SK-N-DZ (cell line): ENCODE data around the gene ELAC1. TPM values are rescaled to one million over a fixed set of nuclear protein-coding genes. Genes with fewer than 3 reads are reported as not detected.
A peak's percentile ranks its signal among the peaks of the same experiment; 100 is the strongest.
"Not testable (repeated sequence)": the region's sequence is repeated elsewhere in the genome, so short reads cannot be mapped to it uniquely, and the experiment has no call there.

Experiments used
- DNase-seq: peaks from one replicate; pipeline ENCODE4 v3.0.0-alpha.2; 2015; ENCODE audit warnings: low spot score
- polyA plus RNA-seq, 2 experiments: library from polyadenylated mRNA; depleted of rRNA; stranded (reverse); fragments of >200 nt; gene quantifications; 2 replicates each; pipeline ENCODE4 v1.2.3, GENCODE V29; 2014

ELAC1 gene
- polyA plus RNA-seq (2014; cell fraction: cytosol; rRNA removed): 4.2 and 5.9 TPM in 2 replicates
- 1.7 and 5.7 TPM in 2 replicates for polyA plus RNA-seq (2014; cell fraction: nucleus; rRNA removed)

GRCh38 chr18:50967714-50968661 lies at the start of gene ELAC1:
Gene ELAC1, plus strand, starts transcription at chr18:50968040. Its CDS starts 6,365 bp downstream, at chr18:50974405.
- DNase-seq: peak; percentile 81

- no peak for DNase-seq
Observed at GRCh38 chr18:50918153-50918552, 49.7 kb upstream of the ELAC1 start.

GRCh38 chr18:50924372-50924771 lies 43.5 kb upstream of the ELAC1 start:
- DNase-seq: no peak

- no peak for DNase-seq
Observed at GRCh38 chr18:50926521-50926920, 41.3 kb upstream of the ELAC1 start.

- DNase-seq: no peak
Observed at GRCh38 chr18:50928551-50928950, 39.3 kb upstream of the ELAC1 start.

- DNase-seq: no peak
Observed at GRCh38 chr18:50933684-50934083, 34.2 kb upstream of the ELAC1 start.

- DNase-seq: no peak
Observed at GRCh38 chr18:50934545-50935211, 33.2 kb upstream of the ELAC1 start.

- DNase-seq: no peak
Observed at GRCh38 chr18:50935493-50936191, 32.2 kb upstream of the ELAC1 start.

GRCh38 chr18:50937183-50937582 lies 30.7 kb upstream of the ELAC1 start:
- no peak for DNase-seq

- no peak for DNase-seq
Observed at GRCh38 chr18:50938912-50939311, 28.9 kb upstream of the ELAC1 start.

GRCh38 chr18:50944245-50944932 lies 23.5 kb upstream of the ELAC1 start:
- DNase-seq: no peak

- not testable (repeated sequence) for DNase-seq
Observed at GRCh38 chr18:50945918-50946317, 21.9 kb upstream of the ELAC1 start.

- DNase-seq: no peak
Observed at GRCh38 chr18:50947899-50948298, 19.9 kb upstream of the ELAC1 start.

- DNase-seq: no peak
Observed at GRCh38 chr18:50949185-50949584, 18.7 kb upstream of the ELAC1 start.

GRCh38 chr18:50950626-50951025 lies 17.2 kb upstream of the ELAC1 start:
- DNase-seq: no peak

- no peak for DNase-seq
Observed at GRCh38 chr18:50953822-50954221, 14.0 kb upstream of the ELAC1 start.

GRCh38 chr18:50955253-50955652 lies 12.6 kb upstream of the ELAC1 start:
- DNase-seq: no peak

- no peak for DNase-seq
Observed at GRCh38 chr18:50956116-50956515, 11.7 kb upstream of the ELAC1 start.

- no peak for DNase-seq
Observed at GRCh38 chr18:50961974-50962373, 5.9 kb upstream of the ELAC1 start.

- DNase-seq: no peak
Observed at GRCh38 chr18:50969448-50969847, 1.6 kb downstream of the ELAC1 start.

GRCh38 chr18:50970006-50970405 lies 2.2 kb downstream of the ELAC1 start:
- no peak for DNase-seq
